ENCODE measurements around the gene MAD1L1. TPM values are rescaled to one million over a fixed set of nuclear protein-coding genes. Genes with fewer than 3 reads are reported as not detected.

Gene MAD1L1
- total and polyA plus RNA-seq, 2 of the 13 experiments (the other 11 are each of a cell fraction or from before 2014, with no cell fraction given): 17.4 to 64.7 TPM

DNA sequence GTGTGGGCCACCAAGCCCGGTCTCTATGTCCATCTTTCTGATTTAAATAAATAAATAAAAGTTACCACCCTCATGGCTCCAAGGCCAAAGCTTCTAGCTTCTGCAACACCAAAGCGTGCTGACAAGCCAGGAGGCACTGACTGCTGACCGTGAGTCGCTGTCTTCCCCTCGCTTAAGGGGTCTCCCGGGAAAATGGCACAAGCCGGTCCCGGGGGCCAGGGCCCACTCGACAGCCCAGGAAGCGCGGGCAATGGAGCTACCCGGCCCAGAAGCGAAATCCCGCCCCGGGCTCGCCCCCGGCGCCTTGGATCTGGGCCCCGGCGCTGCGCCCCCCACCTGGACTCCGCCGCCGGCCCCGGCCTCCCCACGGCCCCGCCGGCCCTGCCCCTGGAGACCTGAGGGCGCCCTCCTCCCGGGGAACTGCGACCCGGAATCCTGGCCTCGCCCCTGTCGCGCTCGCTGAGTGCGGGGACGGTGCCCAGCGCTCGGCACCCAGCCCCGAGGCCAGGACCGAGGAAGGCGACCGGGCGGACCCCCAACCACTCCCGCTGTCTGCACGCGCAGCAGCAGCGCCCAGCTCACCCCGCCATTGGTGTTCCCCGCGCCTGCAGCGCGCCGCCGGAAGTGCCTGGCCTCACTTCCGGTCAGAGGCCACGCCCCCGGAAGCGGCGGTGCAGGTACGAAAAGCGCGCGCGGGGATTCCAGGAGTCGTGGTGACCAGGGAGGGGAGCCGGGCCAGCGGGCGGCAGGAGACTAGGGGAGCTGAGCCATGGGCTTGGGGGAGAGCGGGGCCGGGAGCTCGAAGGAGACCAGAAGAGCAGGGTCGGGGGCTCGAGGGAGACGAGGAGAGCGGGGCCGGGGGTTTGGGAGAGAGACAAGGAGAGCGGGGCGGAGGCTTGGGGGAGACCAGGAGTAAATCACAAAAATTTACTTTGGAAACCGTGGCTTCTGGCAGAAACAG, 9.1 kb upstream of the MAD1L1 start, which contains the start of the genes MRM2 and NUDT1 (continued):
- TF ChIP-seq, protein P1, sequence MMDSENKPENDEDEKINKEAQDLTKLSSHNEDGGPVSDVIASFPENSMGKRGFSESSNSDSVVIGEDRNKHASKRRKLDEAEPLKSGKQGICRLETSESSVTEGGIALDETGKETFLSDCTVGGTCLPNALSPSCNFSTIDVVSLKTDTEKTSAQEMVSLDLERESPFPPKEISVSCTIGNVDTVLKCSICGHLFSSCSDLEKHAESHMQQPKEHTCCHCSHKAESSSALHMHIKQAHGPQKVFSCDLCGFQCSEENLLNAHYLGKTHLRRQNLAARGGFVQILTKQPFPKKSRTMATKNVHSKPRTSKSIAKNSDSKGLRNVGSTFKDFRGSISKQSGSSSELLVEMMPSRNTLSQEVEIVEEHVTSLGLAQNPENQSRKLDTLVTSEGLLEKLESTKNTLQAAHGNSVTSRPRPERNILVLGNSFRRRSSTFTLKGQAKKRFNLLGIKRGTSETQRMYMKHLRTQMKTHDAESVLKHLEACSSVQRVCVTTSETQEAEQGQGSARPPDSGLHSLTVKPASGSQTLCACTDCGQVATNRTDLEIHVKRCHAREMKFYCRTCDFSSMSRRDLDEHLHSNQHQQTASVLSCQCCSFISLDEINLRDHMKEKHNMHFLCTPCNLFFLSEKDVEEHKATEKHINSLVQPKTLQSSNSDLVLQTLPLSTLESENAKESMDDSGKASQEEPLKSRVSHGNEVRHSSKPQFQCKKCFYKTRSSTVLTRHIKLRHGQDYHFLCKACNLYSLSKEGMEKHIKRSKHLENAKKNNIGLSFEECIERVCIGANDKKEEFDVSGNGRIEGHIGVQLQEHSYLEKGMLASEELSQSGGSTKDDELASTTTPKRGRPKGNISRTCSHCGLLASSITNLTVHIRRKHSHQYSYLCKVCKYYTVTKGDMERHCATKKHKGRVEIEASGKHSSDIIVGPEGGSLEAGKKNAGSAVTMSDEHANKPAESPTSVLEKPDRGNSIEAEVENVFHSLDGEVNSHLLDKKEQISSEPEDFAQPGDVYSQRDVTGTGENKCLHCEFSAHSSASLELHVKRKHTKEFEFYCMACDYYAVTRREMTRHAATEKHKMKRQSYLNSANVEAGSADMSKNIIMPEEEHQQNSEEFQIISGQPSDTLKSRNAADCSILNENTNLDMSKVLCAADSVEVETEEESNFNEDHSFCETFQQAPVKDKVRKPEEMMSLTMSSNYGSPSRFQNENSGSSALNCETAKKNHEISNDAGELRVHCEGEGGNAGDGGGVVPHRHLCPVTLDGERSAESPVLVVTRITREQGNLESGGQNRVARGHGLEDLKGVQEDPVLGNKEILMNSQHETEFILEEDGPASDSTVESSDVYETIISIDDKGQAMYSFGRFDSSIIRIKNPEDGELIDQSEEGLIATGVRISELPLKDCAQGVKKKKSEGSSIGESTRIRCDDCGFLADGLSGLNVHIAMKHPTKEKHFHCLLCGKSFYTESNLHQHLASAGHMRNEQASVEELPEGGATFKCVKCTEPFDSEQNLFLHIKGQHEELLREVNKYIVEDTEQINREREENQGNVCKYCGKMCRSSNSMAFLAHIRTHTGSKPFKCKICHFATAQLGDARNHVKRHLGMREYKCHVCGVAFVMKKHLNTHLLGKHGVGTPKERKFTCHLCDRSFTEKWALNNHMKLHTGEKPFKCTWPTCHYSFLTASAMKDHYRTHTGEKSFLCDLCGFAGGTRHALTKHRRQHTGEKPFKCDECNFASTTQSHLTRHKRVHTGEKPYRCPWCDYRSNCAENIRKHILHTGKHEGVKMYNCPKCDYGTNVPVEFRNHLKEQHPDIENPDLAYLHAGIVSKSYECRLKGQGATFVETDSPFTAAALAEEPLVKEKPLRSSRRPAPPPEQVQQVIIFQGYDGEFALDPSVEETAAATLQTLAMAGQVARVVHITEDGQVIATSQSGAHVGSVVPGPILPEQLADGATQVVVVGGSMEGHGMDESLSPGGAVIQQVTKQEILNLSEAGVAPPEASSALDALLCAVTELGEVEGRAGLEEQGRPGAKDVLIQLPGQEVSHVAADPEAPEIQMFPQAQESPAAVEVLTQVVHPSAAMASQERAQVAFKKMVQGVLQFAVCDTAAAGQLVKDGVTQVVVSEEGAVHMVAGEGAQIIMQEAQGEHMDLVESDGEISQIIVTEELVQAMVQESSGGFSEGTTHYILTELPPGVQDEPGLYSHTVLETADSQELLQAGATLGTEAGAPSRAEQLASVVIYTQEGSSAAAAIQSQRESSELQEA (CRISPR knock-in tag; IDR thresholded peaks at IDR 0.05; ENCODE audit: not compliant biosample characterization): peak; percentile 89
- peak; percentile 95 for TF ChIP-seq POLR2AphosphoS5 (IDR thresholded peaks at IDR 0.05; ENCODE audit: low read depth, low read length)
- TF ChIP-seq ZNF432 (CRISPR knock-in tag; IDR thresholded peaks at IDR 0.05; ENCODE audit: borderline replicate concordance): no peak
- TF ChIP-seq, protein P2, sequence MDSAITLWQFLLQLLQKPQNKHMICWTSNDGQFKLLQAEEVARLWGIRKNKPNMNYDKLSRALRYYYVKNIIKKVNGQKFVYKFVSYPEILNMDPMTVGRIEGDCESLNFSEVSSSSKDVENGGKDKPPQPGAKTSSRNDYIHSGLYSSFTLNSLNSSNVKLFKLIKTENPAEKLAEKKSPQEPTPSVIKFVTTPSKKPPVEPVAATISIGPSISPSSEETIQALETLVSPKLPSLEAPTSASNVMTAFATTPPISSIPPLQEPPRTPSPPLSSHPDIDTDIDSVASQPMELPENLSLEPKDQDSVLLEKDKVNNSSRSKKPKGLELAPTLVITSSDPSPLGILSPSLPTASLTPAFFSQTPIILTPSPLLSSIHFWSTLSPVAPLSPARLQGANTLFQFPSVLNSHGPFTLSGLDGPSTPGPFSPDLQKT (CRISPR knock-in tag; IDR thresholded peaks at IDR 0.05; ENCODE audit: borderline replicate concordance): no peak; the same call in 1 of the 2 replicates
- TF ChIP-seq ZSCAN25 (CRISPR knock-in tag; IDR thresholded peaks at IDR 0.05): peak; percentile 67; the same call in 1 of the 2 replicates
- TF ChIP-seq, protein P3, sequence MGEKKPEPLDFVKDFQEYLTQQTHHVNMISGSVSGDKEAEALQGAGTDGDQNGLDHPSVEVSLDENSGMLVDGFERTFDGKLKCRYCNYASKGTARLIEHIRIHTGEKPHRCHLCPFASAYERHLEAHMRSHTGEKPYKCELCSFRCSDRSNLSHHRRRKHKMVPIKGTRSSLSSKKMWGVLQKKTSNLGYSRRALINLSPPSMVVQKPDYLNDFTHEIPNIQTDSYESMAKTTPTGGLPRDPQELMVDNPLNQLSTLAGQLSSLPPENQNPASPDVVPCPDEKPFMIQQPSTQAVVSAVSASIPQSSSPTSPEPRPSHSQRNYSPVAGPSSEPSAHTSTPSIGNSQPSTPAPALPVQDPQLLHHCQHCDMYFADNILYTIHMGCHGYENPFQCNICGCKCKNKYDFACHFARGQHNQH (CRISPR knock-in tag; IDR thresholded peaks at IDR 0.05): peak; percentile 55; the same call in 1 of the 2 replicates
- no peak for TF ChIP-seq CC2D1A (CRISPR knock-in tag; IDR thresholded peaks at IDR 0.05)
- no peak for TF ChIP-seq ZNF230 (CRISPR knock-in tag; IDR thresholded peaks at IDR 0.05)
- TF ChIP-seq SMAD3 (CRISPR knock-in tag; IDR thresholded peaks at IDR 0.05): 0 out of 2 replicates have a peak, but pooled peaks have one; percentile 56
- peak; percentile 52; the same call in 1 of the 2 replicates for TF ChIP-seq ZNF780A (CRISPR knock-in tag; IDR thresholded peaks at IDR 0.05)
- peak; percentile 53; the same call in 1 of the 2 replicates for TF ChIP-seq NR2C2 (CRISPR knock-in tag; IDR thresholded peaks at IDR 0.05; ENCODE audit: borderline replicate concordance)
- TF ChIP-seq TCF12 (IDR thresholded peaks at IDR 0.05): no peak
- no peak for TF ChIP-seq TCF12 (CRISPR knock-in tag; IDR thresholded peaks at IDR 0.05)
- peak; percentile 89 for TF ChIP-seq ZNF564 (CRISPR knock-in tag; IDR thresholded peaks at IDR 0.05)
- TF ChIP-seq, protein P4, sequence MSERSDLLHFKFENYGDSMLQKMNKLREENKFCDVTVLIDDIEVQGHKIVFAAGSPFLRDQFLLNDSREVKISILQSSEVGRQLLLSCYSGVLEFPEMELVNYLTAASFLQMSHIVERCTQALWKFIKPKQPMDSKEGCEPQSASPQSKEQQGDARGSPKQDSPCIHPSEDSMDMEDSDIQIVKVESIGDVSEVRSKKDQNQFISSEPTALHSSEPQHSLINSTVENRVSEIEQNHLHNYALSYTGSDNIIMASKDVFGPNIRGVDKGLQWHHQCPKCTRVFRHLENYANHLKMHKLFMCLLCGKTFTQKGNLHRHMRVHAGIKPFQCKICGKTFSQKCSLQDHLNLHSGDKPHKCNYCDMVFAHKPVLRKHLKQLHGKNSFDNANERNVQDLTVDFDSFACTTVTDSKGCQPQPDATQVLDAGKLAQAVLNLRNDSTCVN (CRISPR knock-in tag; IDR thresholded peaks at IDR 0.05; ENCODE audit: borderline replicate concordance): peak; percentile 55; the same call in 1 of the 2 replicates
- no peak for TF ChIP-seq XBP1 (CRISPR knock-in tag; IDR thresholded peaks at IDR 0.05)

Measured in HepG2 (cell line).